Astrocyte of the spinal cord (primary cell): ENCODE data around the gene NDUFAF8.
A peak's percentile ranks its signal among the peaks of the same experiment; 100 is the strongest.

ENCODE experiments used
- DNase-seq: peaks from one replicate; pipeline ENCODE4 v3.0.0; 2011; ENCODE audit warnings: low read depth, low spot score
- H3K4me3 ChIP-seq: 2 replicates; pipeline ENCODE4 v1.5.1; 2011; ENCODE audit warnings: low read depth, mild to moderate bottlenecking, low read length, moderate library complexity
- in situ Hi-C: cut with HindIII; loops from 2 replicates; pipeline ENCODE4 v1.10.0; 2017; ENCODE audit warnings: low sequenced_read_pairs
- TF ChIP-seq, protein P1 (sequence below): IDR thresholded peaks from 2 replicates; pipeline ENCODE4 v1.5.1; 2012; ENCODE audit warnings: low read depth, mild to moderate bottlenecking, low read length, inconsistent platforms

NDUFAF8 gene

GRCh38 chr17:81238815-81239713, at the start of gene NDUFAF8, which contains the start of gene TEPSIN:
Gene NDUFAF8, plus strand, starts transcription at chr17:81239318. Its CDS starts 46 bp downstream, at chr17:81239364.
Gene TEPSIN, minus strand, starts transcription at chr17:81239055. Its CDS starts 22 bp downstream, at chr17:81239033.
- H3K4me3 ChIP-seq: peak within 1 kb of the TSS; percentile 80
- in situ Hi-C loops: no loop called here
- TF ChIP-seq, protein P1, sequence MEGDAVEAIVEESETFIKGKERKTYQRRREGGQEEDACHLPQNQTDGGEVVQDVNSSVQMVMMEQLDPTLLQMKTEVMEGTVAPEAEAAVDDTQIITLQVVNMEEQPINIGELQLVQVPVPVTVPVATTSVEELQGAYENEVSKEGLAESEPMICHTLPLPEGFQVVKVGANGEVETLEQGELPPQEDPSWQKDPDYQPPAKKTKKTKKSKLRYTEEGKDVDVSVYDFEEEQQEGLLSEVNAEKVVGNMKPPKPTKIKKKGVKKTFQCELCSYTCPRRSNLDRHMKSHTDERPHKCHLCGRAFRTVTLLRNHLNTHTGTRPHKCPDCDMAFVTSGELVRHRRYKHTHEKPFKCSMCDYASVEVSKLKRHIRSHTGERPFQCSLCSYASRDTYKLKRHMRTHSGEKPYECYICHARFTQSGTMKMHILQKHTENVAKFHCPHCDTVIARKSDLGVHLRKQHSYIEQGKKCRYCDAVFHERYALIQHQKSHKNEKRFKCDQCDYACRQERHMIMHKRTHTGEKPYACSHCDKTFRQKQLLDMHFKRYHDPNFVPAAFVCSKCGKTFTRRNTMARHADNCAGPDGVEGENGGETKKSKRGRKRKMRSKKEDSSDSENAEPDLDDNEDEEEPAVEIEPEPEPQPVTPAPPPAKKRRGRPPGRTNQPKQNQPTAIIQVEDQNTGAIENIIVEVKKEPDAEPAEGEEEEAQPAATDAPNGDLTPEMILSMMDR: no peak
- DNase-seq: peak; percentile 100

GRCh38 chr17:81189670-81190530, 49.2 kb upstream of the NDUFAF8 start:
- in situ Hi-C loops: no loop called here
- no peak overlapping the region for H3K4me3 ChIP-seq
- DNase-seq: no peak
- TF ChIP-seq, protein P1: peak; percentile 10

GRCh38 chr17:81190591-81190990, 48.5 kb upstream of the NDUFAF8 start:
- H3K4me3 ChIP-seq: no peak overlapping the region
- in situ Hi-C loops: no loop called here
- DNase-seq: no peak
- TF ChIP-seq, protein P1: no peak

GRCh38 chr17:81191116-81191515, 48.0 kb upstream of the NDUFAF8 start:
- no peak for DNase-seq
- TF ChIP-seq, protein P1: no peak
- in situ Hi-C loops: no loop called here
- H3K4me3 ChIP-seq: no peak overlapping the region

GRCh38 chr17:81191646-81192045, 47.5 kb upstream of the NDUFAF8 start:
- TF ChIP-seq, protein P1: no peak
- in situ Hi-C loops: no loop called here

GRCh38 chr17:81192386-81193050, 46.6 kb upstream of the NDUFAF8 start:
- no peak overlapping the region for H3K4me3 ChIP-seq
- in situ Hi-C loops: no loop called here
- TF ChIP-seq, protein P1: no peak
- DNase-seq: no peak

More at GRCh38 chr17:81191646-81192045, 47.5 kb upstream of the NDUFAF8 start:
- DNase-seq: no peak
- H3K4me3 ChIP-seq: no peak overlapping the region
